GM10847 (cell line): Measurements from ENCODE around the gene ZNF277.

Experiments
- POLR2A ChIP-seq: IDR thresholded peaks from 2 replicates; pipeline ENCODE4 v1.6.1; 2011; ENCODE audit not compliant: insufficient read length; ENCODE audit errors: extremely low read depth

The ZNF277 gene

GRCh38 chr7:112215787-112216186, 9.3 kb downstream of the ZNF277 start:
- TF ChIP-seq POLR2A: no peak

GRCh38 chr7:112220877-112221434, 14.5 kb downstream of the ZNF277 start:
- no peak for TF ChIP-seq POLR2A

- TF ChIP-seq POLR2A: no peak
Observed at GRCh38 chr7:112223310-112223709, 16.8 kb downstream of the ZNF277 start.

GRCh38 chr7:112224186-112224585, 17.7 kb downstream of the ZNF277 start:
- no peak for TF ChIP-seq POLR2A

GRCh38 chr7:112225006-112225405, 18.5 kb downstream of the ZNF277 start:
- no peak for TF ChIP-seq POLR2A

GRCh38 chr7:112226701-112227276, 20.3 kb downstream of the ZNF277 start:
- no peak for TF ChIP-seq POLR2A

- TF ChIP-seq POLR2A: no peak
Observed at GRCh38 chr7:112228632-112229031, 22.1 kb downstream of the ZNF277 start.

- TF ChIP-seq POLR2A: no peak
Observed at GRCh38 chr7:112232212-112232978, 25.9 kb downstream of the ZNF277 start.

- TF ChIP-seq POLR2A: no peak
Observed at GRCh38 chr7:112233048-112233697, 26.7 kb downstream of the ZNF277 start.

GRCh38 chr7:112234147-112234546, 27.7 kb downstream of the ZNF277 start:
- no peak for TF ChIP-seq POLR2A

GRCh38 chr7:112236597-112236996, 30.1 kb downstream of the ZNF277 start:
- TF ChIP-seq POLR2A: no peak

- TF ChIP-seq POLR2A: no peak
Observed at GRCh38 chr7:112238330-112238729, 31.8 kb downstream of the ZNF277 start.

GRCh38 chr7:112238852-112239610, 32.5 kb downstream of the ZNF277 start:
- TF ChIP-seq POLR2A: no peak

- no peak for TF ChIP-seq POLR2A
Observed at GRCh38 chr7:112248598-112248997, 42.1 kb downstream of the ZNF277 start.

- no peak for TF ChIP-seq POLR2A
Observed at GRCh38 chr7:112252141-112252540, 45.6 kb downstream of the ZNF277 start.
